Neural progenitor cell (in vitro differentiated cells): ENCODE data around the gene TOM1. TPM values are rescaled to one million over a fixed set of nuclear protein-coding genes. Genes with fewer than 3 reads are reported as not detected.
"Not testable (repeated sequence)": the region's sequence is repeated elsewhere in the genome, so short reads cannot be mapped to it uniquely, and the experiment has no call there.

Experiments used
- DNase-seq: peaks from one replicate; pipeline ENCODE4 v3.0.0-alpha.2; 2016; ENCODE audit warnings: low spot score
- H2AFZ ChIP-seq: fragments of 200-600 bp; sonication (generic); replicated peaks from 2 replicates; pipeline ENCODE4 v1.6.1; 2016; ENCODE audit warnings: antibody characterized with exemption
- H3F3A ChIP-seq: fragments of 200-600 bp; sonication (generic); 2 replicates; pipeline ENCODE4 v1.6.1; 2016; ENCODE audit warnings: antibody characterized with exemption, low read depth
- H3K27ac ChIP-seq: fragments of 200-600 bp; sonication (generic); 2 replicates; pipeline ENCODE4 v1.5.1; 2016; ENCODE audit warnings: mild to moderate bottlenecking
- H3K27me3 ChIP-seq: fragments of 200-600 bp; sonication (generic); 2 replicates; pipeline ENCODE4 v1.6.1; 2016; ENCODE audit warnings: mild to moderate bottlenecking, moderate library complexity
- H3K36me3 ChIP-seq: fragments of 200-600 bp; sonication (generic); 2 replicates; pipeline ENCODE4 v1.5.1; 2016
- H3K4me1 ChIP-seq: fragments of 200-600 bp; sonication (generic); 2 replicates; pipeline ENCODE4 v1.6.1; 2016; ENCODE audit warnings: mixed run types
- H3K4me2 ChIP-seq: fragments of 200-600 bp; sonication (generic); 2 replicates; pipeline ENCODE4 v1.6.1; 2016
- H3K4me3 ChIP-seq: fragments of 200-600 bp; sonication (generic); 2 replicates; pipeline ENCODE4 v1.5.1; 2016
- H3K79me2 ChIP-seq: fragments of 200-600 bp; sonication (generic); 2 replicates; pipeline ENCODE4 v1.6.1; 2016; ENCODE audit warnings: low read depth
- H3K9ac ChIP-seq: fragments of 200-600 bp; sonication (generic); 2 replicates; pipeline ENCODE4 v1.6.1; 2016
- H3K9me3 ChIP-seq: fragments of 200-600 bp; sonication (generic); 2 replicates; pipeline ENCODE4 v1.5.1; 2016; ENCODE audit warnings: low read depth
- H4K20me1 ChIP-seq: fragments of 200-600 bp; sonication (generic); 2 replicates; pipeline ENCODE4 v1.6.1; 2016; ENCODE audit warnings: low read depth
- H3K27ac Mint-ChIP-seq: 3 replicates; pipeline ENCODE4 v1.8.0; 2021; ENCODE audit warnings: mixed read lengths
- H3K27me3 Mint-ChIP-seq: 2 replicates; pipeline ENCODE4 v1.8.0; 2022; ENCODE audit warnings: low read depth, mild to moderate bottlenecking, inconsistent platforms, moderate library complexity, mixed read lengths; ENCODE audit not compliant: insufficient read depth
- H3K36me3 Mint-ChIP-seq: 3 replicates; pipeline ENCODE4 v1.8.0; 2021; ENCODE audit warnings: mixed read lengths
- H3K4me1 Mint-ChIP-seq: 3 replicates; pipeline ENCODE4 v1.8.0; 2021; ENCODE audit warnings: mixed read lengths
- H3K4me3 Mint-ChIP-seq: 3 replicates; pipeline ENCODE4 v1.8.0; 2021; ENCODE audit warnings: mild to moderate bottlenecking, moderate library complexity, mixed read lengths
- H3K9me3 Mint-ChIP-seq: 3 replicates; pipeline ENCODE4 v1.8.0; 2020; ENCODE audit warnings: mixed read lengths
- CTCF ChIP-seq: fragments of 200-600 bp; sonication (generic); IDR thresholded peaks from 2 replicates; pipeline ENCODE4 v1.5.1; 2017; ENCODE audit warnings: antibody characterized with exemption, mild to moderate bottlenecking
- EZH2 ChIP-seq: fragments of 200-600 bp; sonication (generic); IDR thresholded peaks from 2 replicates; pipeline ENCODE4 v1.6.1; 2017; ENCODE audit warnings: antibody characterized with exemption, mild to moderate bottlenecking, moderate library complexity
- EZH2phosphoT487 ChIP-seq: fragments of 200-600 bp; sonication (generic); IDR thresholded peaks from 2 replicates; pipeline ENCODE4 v1.6.1; 2017; ENCODE audit warnings: antibody characterized with exemption
- microRNA-seq: library from miRNA; unstranded; fragments of <30 nt; microRNA quantifications from one replicate; pipeline ENCODE4, GENCODE V29; 2016
- small RNA-seq: library from RNA; depleted of rRNA; stranded (forward); fragments of <200 nt; gene quantifications from one replicate; pipeline ENCODE3, GENCODE V24; 2015
- total RNA-seq: library from RNA; depleted of rRNA; stranded (reverse); fragments of >200 nt; gene quantifications from 2 replicates; pipeline ENCODE4 v1.2.3, GENCODE V29; 2015; ENCODE audit warnings: low replicate concordance

TOM1 gene
- total RNA-seq, 1 donor from 2014 or later = 28.6 TPM

DNA sequence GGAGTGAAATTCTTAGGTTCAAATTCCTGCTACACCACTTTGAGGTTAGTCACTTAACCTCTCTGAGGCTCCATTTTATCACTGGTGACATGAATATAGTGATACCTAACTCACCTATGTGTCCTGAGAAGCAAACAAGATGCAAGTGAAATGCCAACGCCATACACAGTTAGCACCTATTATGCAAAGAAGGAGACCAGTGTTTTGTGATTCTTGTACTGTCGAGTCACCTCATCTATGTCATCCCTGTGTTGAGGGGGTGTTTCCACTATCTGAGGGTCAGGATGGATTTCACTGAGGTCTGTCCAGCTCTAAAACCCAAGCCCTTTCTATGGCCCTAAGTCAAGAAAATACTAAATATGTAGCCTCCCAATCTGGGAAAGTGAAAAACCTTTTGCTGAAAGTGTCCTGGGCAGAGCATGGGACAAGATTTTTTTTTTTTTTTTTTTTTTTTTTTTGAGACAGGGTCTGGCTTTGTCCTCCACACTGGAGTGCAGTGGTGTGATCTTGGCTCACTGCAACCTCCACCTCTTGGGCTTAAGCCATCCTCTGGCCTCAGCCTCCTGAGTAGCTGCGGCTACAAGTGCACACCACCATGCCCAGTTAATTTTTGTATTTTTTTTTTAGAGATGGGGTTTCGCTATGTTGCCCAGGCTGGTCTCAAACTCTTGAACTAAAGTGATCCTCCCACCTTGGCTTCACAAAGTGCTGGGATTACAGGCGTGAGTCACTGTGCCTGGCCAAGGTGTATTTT, 95.3 kb downstream of the TOM1 start:
- H3K4me1 Mint-ChIP-seq = peaks cover 30% of the 10 kb centered on the region
- Histone ChIP-seq H3K4me3 (no peak overlapping the region), H4K20me1 (no peaks in the 10 kb centered on the region), H3K4me1 (no peaks in the 10 kb centered on the region), H3K79me2 (no peaks in the 10 kb centered on the region), H3F3A (peaks cover 9% of the 10 kb centered on the region), H3K36me3 (no peaks in the 10 kb centered on the region), H3K27me3 (no peaks in the 10 kb centered on the region), H3K4me2 (no peak overlapping the region), H3K9me3 (no peaks in the 10 kb centered on the region), H3K9ac (no peak overlapping the region), H2AFZ (no peak overlapping the region), H3K27ac (no peak overlapping the region)
- TF ChIP-seq EZH2phosphoT487 (no peak), CTCF (no peak), EZH2 (no peak)
- peak overlapping the region; percentile 42 for H3K27ac Mint-ChIP-seq
- no peak for DNase-seq
- H3K27me3 Mint-ChIP-seq = peaks cover 3% of the 10 kb centered on the region
- H3K36me3 Mint-ChIP-seq = no peaks in the 10 kb centered on the region
- H3K4me3 Mint-ChIP-seq = no peak overlapping the region
- H3K9me3 Mint-ChIP-seq = no peaks in the 10 kb centered on the region

- Histone ChIP-seq H3K4me1 (peaks cover 11% of the 10 kb centered on the region), H3K79me2 (peaks cover 16% of the 10 kb centered on the region), H3K27ac (peak overlapping the region; percentile 14), H2AFZ (peak overlapping the region; percentile 53)
- H3K4me1 Mint-ChIP-seq = peaks cover 40% of the 10 kb centered on the region
- not testable (repeated sequence) for H3K4me3 Mint-ChIP-seq, H3K4me3 ChIP-seq, H3K27me3 Mint-ChIP-seq, H3K4me2 ChIP-seq, H3K9me3 ChIP-seq, H4K20me1 ChIP-seq, H3K9me3 Mint-ChIP-seq, H3F3A ChIP-seq, H3K9ac ChIP-seq, H3K36me3 Mint-ChIP-seq, DNase-seq, H3K36me3 ChIP-seq, H3K27me3 ChIP-seq
- peak overlapping the region; percentile 91 for H3K27ac Mint-ChIP-seq
Observed at GRCh38 chr22:35396622-35397021, 96.9 kb downstream of the TOM1 start.

GRCh38 chr22:35397095-35397904, 97.6 kb downstream of the TOM1 start:
- Mint-ChIP-seq H3K4me3 (no peak overlapping the region), H3K27ac (peak overlapping the region; percentile 92), H3K36me3 (peaks cover 8% of the 10 kb centered on the region), H3K27me3 (peaks cover 3% of the 10 kb centered on the region), H3K4me1 (peaks cover 46% of the 10 kb centered on the region), H3K9me3 (no peaks in the 10 kb centered on the region)
- H3K9me3 ChIP-seq = no peaks in the 10 kb centered on the region
- H3K4me2 ChIP-seq = no peak overlapping the region
- H3K9ac ChIP-seq = no peak overlapping the region
- H3K4me3 ChIP-seq = no peak overlapping the region
- H3K36me3 ChIP-seq = no peaks in the 10 kb centered on the region
- H3K4me1 ChIP-seq = peaks cover 17% of the 10 kb centered on the region
- H3K27ac ChIP-seq = no peak overlapping the region
- H3K27me3 ChIP-seq = no peaks in the 10 kb centered on the region
- no peak for DNase-seq
- H2AFZ ChIP-seq = no peak overlapping the region
- H3K79me2 ChIP-seq = peaks cover 23% of the 10 kb centered on the region
- TF ChIP-seq EZH2 = no peak
- TF ChIP-seq CTCF = no peak
- no peak for TF ChIP-seq EZH2phosphoT487
- H3F3A ChIP-seq = peaks cover 9% of the 10 kb centered on the region
- no peaks in the 10 kb centered on the region for H4K20me1 ChIP-seq

Small RNAs within 50 kb of the gene (microRNA-seq; reads per million reads assigned to microRNA genes)
- gene MIR3909 = 1.6 reads per million
- not detected for gene MIR6069

Small RNAs within 50 kb of the gene (small RNA-seq; reads per million reads assigned to genes)
- 0.30 reads per million, percentile 25 among the genes with 10 or more reads in this experiment for gene MIR3909
- gene MIR6069 = not detected

Other genes with a start within 250 kb of the TOM1 start
- gene ISX, start 233.7 kb upstream of the TOM1 start, total RNA-seq = not detected in 2 replicates
- 46.7 and 55.9 TPM in 2 replicates for gene HMGXB4, start 42.4 kb upstream of the TOM1 start, total RNA-seq
- gene HMOX1, start 81.2 kb downstream of the TOM1 start, total RNA-seq = 2.4 and 6.5 TPM in 2 replicates
- gene MCM5, start 100.2 kb downstream of the TOM1 start, total RNA-seq = 131 and 132 TPM in 2 replicates
- 0.04 and 0.19 TPM in 2 replicates for gene RASD2, start 240.9 kb downstream of the TOM1 start, total RNA-seq